ENCODE data around the gene KCNH4. TPM values are rescaled to one million over a fixed set of nuclear protein-coding genes. Genes with fewer than 3 reads are reported as not detected.

KCNH4 gene
- total and polyA plus RNA-seq, 9 of the 15 experiments (the other 6 are each of a cell fraction or from before 2014, with no cell fraction given) = 0.10 to 1.8 (median 0.50) TPM

GRCh38 chr17:42112552-42113176 is 68.3 kb downstream of the KCNH4 start, which contains the start of gene DHX58:
TSS of gene DHX58 (minus strand) at chr17:42112714. CDS start at chr17:42111892, 822 bp downstream.
- DNase-seq (ENCODE audit: extremely low read depth in 1 of 4, low spot score in 3 of 4) (peak; percentile 42 to 71 (median 56)), FAIRE-seq (peak; percentile 84), ATAC-seq (peak; percentile 72)
- no TSS peak for BruUV-seq (replicated peaks)
- in situ Hi-C loops (cut with MboI) (loop anchor here (5.0 to 25.0 kb wide), 3 partner anchors 85 to 375 kb away; partner anchors contain the start of gene HAP1), intact Hi-C loops (cut with micrococcal nuclease) (no loop called here)
- Histone ChIP-seq H3K79me2 (ENCODE audit: control insufficient read depth, insufficient read depth, low read length) (no peaks in the 10 kb centered on the region), H3K27me3 (ENCODE audit: control insufficient read depth in 2 of 2, insufficient read depth in 2 of 2, low read length in 2 of 2) (no peaks in the 10 kb centered on the region), H3K9me1 (ENCODE audit: control insufficient read depth, insufficient read depth, low read length) (no peaks in the 10 kb centered on the region), H2AFZ (ENCODE audit: low read depth, low read length) (peak within 1 kb of the TSS; percentile 64; the same call in 1 of the 2 replicates), H3K4me2 (ENCODE audit: insufficient read depth, low read length) (peak within 1 kb of the TSS; percentile 69), H3K36me3 (ENCODE audit: control insufficient read depth, insufficient read depth, low read length) (peaks cover 41% of the 10 kb centered on the region; the same call in 2 of the 3 replicates), H3K4me3 (no peak within 1 kb of the TSS), H4K20me1 (replicated peaks; ENCODE audit: control insufficient read depth, insufficient read depth, low read length) (no peaks in the 10 kb centered on the region), H3K9ac (ENCODE audit: insufficient read depth in 1 of 2, low read depth in 2 of 2, low read length in 2 of 2) (peak within 1 kb of the TSS; percentile 27 to 88; a peak in 3 of 4 replicates), H3K27ac (ENCODE audit: extremely low read depth, low read depth, low read length) (peak within 1 kb of the TSS; percentile 53; the same call in 2 of the 3 replicates), H3K4me1 (replicated peaks in 1 of 2; ENCODE audit: control insufficient read depth in 2 of 2, insufficient read depth in 2 of 2, low read length in 2 of 2) (peaks cover 12 to 59% of the 10 kb centered on the region in 2 experiments; a peak in 4 of 5 replicates), H3K9me3 (replicated peaks; ENCODE audit: control insufficient read depth, insufficient read depth, low read depth, low read length) (no peaks in the 10 kb centered on the region)
- ChIA-PET CTCF (ENCODE audit: low intra/inter-chr PET ratio) (interaction anchor here (1.2 to 1.5 kb wide), 2 partner anchors 46 to 89 kb away, joined by 3 to 4 read pairs; no protein-coding TSS in a partner anchor), POLR2A (interaction anchor here (0.7 to 1.3 kb wide), 4 partner anchors 8 to 151 kb away, joined by 3 to 5 read pairs (median 4); partner anchors contain the start of genes CNP, DNAJC7 and KAT2A)
- WGBS (ENCODE audit: insufficient coverage, low coverage, missing lambda C conversion rate) = 10% methylated on average over 6 of the region's 10 CpGs
- TF ChIP-seq ZNF445 (CRISPR knock-in tag; IDR thresholded peaks at IDR 0.05; ENCODE audit: low read depth) = no peak
- TF ChIP-seq ZNF197 (CRISPR knock-in tag; IDR thresholded peaks at IDR 0.05; ENCODE audit: low read depth) = no peak
- no peak for TF ChIP-seq UBTF (IDR thresholded peaks at IDR 0.05; ENCODE audit: borderline replicate concordance in 1 of 2, low read depth in 2 of 2, low read length in 2 of 2)
- TF ChIP-seq PRPF4 (IDR thresholded peaks at IDR 0.05; ENCODE audit: insufficient read depth, low read depth, low read length, poor library complexity, severe bottlenecking) = no peak
- no peak for TF ChIP-seq LCOR (CRISPR knock-in tag; IDR thresholded peaks at IDR 0.05)
- no peak for TF ChIP-seq ARID2 (IDR thresholded peaks at IDR 0.05)
- no peak for TF ChIP-seq GMEB1 (CRISPR knock-in tag; IDR thresholded peaks at IDR 0.05)
- TF ChIP-seq RHOXF2B (CRISPR knock-in tag; conservative IDR thresholded peaks at IDR 0.05) = no peak
- TF ChIP-seq ZFP91 (CRISPR knock-in tag; IDR thresholded peaks at IDR 0.05) = no peak
- no peak for TF ChIP-seq MTA2 (IDR thresholded peaks at IDR 0.05; ENCODE audit: low read depth)
- TF ChIP-seq SPI1 (IDR thresholded peaks at IDR 0.05; ENCODE audit: borderline replicate concordance, low read depth, low read length) = no peak
- peak; percentile 73 for TF ChIP-seq MYC (IDR thresholded peaks at IDR 0.05; ENCODE audit: low read depth, low read length)
- no peak for TF ChIP-seq MYC (CRISPR knock-in tag; IDR thresholded peaks at IDR 0.05; ENCODE audit: borderline replicate concordance, low read depth)
- no peak for TF ChIP-seq EGR1 (conservative IDR thresholded peaks at IDR 0.05)
- TF ChIP-seq RFX1 (IDR thresholded peaks at IDR 0.05) = no peak
- no peak for TF ChIP-seq EHMT2 (IDR thresholded peaks at IDR 0.05)

Data from K562 (cell line).